T-helper 2 cell treated with Interferon-gamma antibody and Interleukin-4, amounts not matched to agents 5 μg/mL and 100 μg/mL, for 36 hours (primary cell): ENCODE results near the gene TFE3.

Experiments
- DNase-seq: peaks from one replicate; pipeline ENCODE4 v3.0.0; 2021; ENCODE audit warnings: low spot score
- H3K27ac Mint-ChIP-seq: one replicate; pipeline ENCODE4 v1.8.0; 2021; ENCODE audit warnings: mild to moderate bottlenecking, mixed read lengths
- H3K27me3 Mint-ChIP-seq: one replicate; pipeline ENCODE4 v1.8.0; 2021; ENCODE audit warnings: low read depth, mixed read lengths
- H3K36me3 Mint-ChIP-seq: one replicate; pipeline ENCODE4 v1.8.0; 2021; ENCODE audit warnings: low read depth, mixed read lengths
- H3K4me1 Mint-ChIP-seq: one replicate; pipeline ENCODE4 v1.8.0; 2021; ENCODE audit warnings: low read depth, mixed read lengths
- H3K4me3 Mint-ChIP-seq: one replicate; pipeline ENCODE4 v1.8.0; 2022; ENCODE audit warnings: mild to moderate bottlenecking, moderate library complexity, mixed read lengths
- H3K9me3 Mint-ChIP-seq: one replicate; pipeline ENCODE4 v1.8.0; 2021; ENCODE audit warnings: mixed read lengths

The TFE3 gene

GRCh38 chrX:49067285-49068120, 24.3 kb upstream of the TFE3 start:
- no peaks in the 10 kb centered on the region for H3K36me3 Mint-ChIP-seq
- H3K27me3 Mint-ChIP-seq, result no peaks in the 10 kb centered on the region

GRCh38 chrX:49066690-49067089, 23.5 kb upstream of the TFE3 start:
- Mint-ChIP-seq H3K36me3 (no peaks in the 10 kb centered on the region), H3K9me3 (no peaks in the 10 kb centered on the region), H3K4me1 (no peaks in the 10 kb centered on the region), H3K4me3 (no peak overlapping the region), H3K27me3 (no peaks in the 10 kb centered on the region), H3K27ac (no peak overlapping the region)
- DNase-seq, result no peak

More at GRCh38 chrX:49067285-49068120, 24.3 kb upstream of the TFE3 start:
- no peak for DNase-seq
- H3K4me3 Mint-ChIP-seq, result no peak overlapping the region
- peaks cover 2% of the 10 kb centered on the region for H3K4me1 Mint-ChIP-seq
- H3K9me3 Mint-ChIP-seq, result no peaks in the 10 kb centered on the region
- no peak overlapping the region for H3K27ac Mint-ChIP-seq

GRCh38 chrX:49066278-49066677, 23.1 kb upstream of the TFE3 start:
- Mint-ChIP-seq H3K27me3 (no peaks in the 10 kb centered on the region), H3K9me3 (no peaks in the 10 kb centered on the region), H3K36me3 (no peaks in the 10 kb centered on the region)

GRCh38 chrX:49064735-49065134, 21.6 kb upstream of the TFE3 start:
- no peak for DNase-seq
- Mint-ChIP-seq H3K36me3 (no peaks in the 10 kb centered on the region), H3K4me3 (no peak overlapping the region), H3K27ac (no peak overlapping the region), H3K27me3 (no peaks in the 10 kb centered on the region), H3K9me3 (no peaks in the 10 kb centered on the region), H3K4me1 (no peaks in the 10 kb centered on the region)

More at GRCh38 chrX:49066278-49066677, 23.1 kb upstream of the TFE3 start:
- H3K27ac Mint-ChIP-seq, result no peak overlapping the region
- no peaks in the 10 kb centered on the region for H3K4me1 Mint-ChIP-seq
- no peak overlapping the region for H3K4me3 Mint-ChIP-seq
- DNase-seq, result no peak

- DNase-seq, result no peak
- Mint-ChIP-seq H3K27me3 (no peaks in the 10 kb centered on the region), H3K4me1 (no peaks in the 10 kb centered on the region), H3K36me3 (no peaks in the 10 kb centered on the region), H3K4me3 (no peak overlapping the region), H3K9me3 (no peaks in the 10 kb centered on the region), H3K27ac (no peak overlapping the region)
These were observed 21.1 kb upstream of the TFE3 start for GRCh38 chrX:49064303-49064702.

- Mint-ChIP-seq H3K4me3 (no peak overlapping the region), H3K4me1 (no peaks in the 10 kb centered on the region), H3K27ac (no peak overlapping the region), H3K36me3 (no peaks in the 10 kb centered on the region), H3K9me3 (no peaks in the 10 kb centered on the region), H3K27me3 (no peaks in the 10 kb centered on the region)
- DNase-seq, result no peak
These were observed 20.6 kb upstream of the TFE3 start for GRCh38 chrX:49063715-49064114.

GRCh38 chrX:49061916-49062315, 18.8 kb upstream of the TFE3 start:
- Mint-ChIP-seq H3K4me1 (no peaks in the 10 kb centered on the region), H3K27me3 (no peaks in the 10 kb centered on the region), H3K27ac (no peak overlapping the region), H3K9me3 (no peaks in the 10 kb centered on the region), H3K36me3 (no peaks in the 10 kb centered on the region), H3K4me3 (no peak overlapping the region)
- no peak for DNase-seq

- no peak overlapping the region for H3K4me3 Mint-ChIP-seq
- no peak for DNase-seq
- H3K4me1 Mint-ChIP-seq, result no peaks in the 10 kb centered on the region
- no peaks in the 10 kb centered on the region for H3K27me3 Mint-ChIP-seq
- H3K9me3 Mint-ChIP-seq, result no peaks in the 10 kb centered on the region
- H3K27ac Mint-ChIP-seq, result no peak overlapping the region
- H3K36me3 Mint-ChIP-seq, result no peaks in the 10 kb centered on the region
These were observed 18.3 kb upstream of the TFE3 start for GRCh38 chrX:49061490-49061889.

GRCh38 chrX:49060914-49061313, 17.8 kb upstream of the TFE3 start:
- H3K4me1 Mint-ChIP-seq, result no peaks in the 10 kb centered on the region
- H3K27ac Mint-ChIP-seq, result no peak overlapping the region
- no peaks in the 10 kb centered on the region for H3K9me3 Mint-ChIP-seq
- no peaks in the 10 kb centered on the region for H3K36me3 Mint-ChIP-seq
- no peak overlapping the region for H3K4me3 Mint-ChIP-seq
- DNase-seq, result no peak
- no peaks in the 10 kb centered on the region for H3K27me3 Mint-ChIP-seq

- no peak overlapping the region for H3K4me3 Mint-ChIP-seq
- H3K27me3 Mint-ChIP-seq, result no peaks in the 10 kb centered on the region
- H3K9me3 Mint-ChIP-seq, result no peaks in the 10 kb centered on the region
- H3K27ac Mint-ChIP-seq, result no peak overlapping the region
- no peaks in the 10 kb centered on the region for H3K36me3 Mint-ChIP-seq
- peaks cover 4% of the 10 kb centered on the region for H3K4me1 Mint-ChIP-seq
- DNase-seq, result no peak
These were observed 16.5 kb upstream of the TFE3 start for GRCh38 chrX:49059681-49060085.

GRCh38 chrX:49059201-49059600, 16.0 kb upstream of the TFE3 start:
- peaks cover 9% of the 10 kb centered on the region for H3K4me1 Mint-ChIP-seq
- H3K4me3 Mint-ChIP-seq, result no peak overlapping the region
- no peak overlapping the region for H3K27ac Mint-ChIP-seq
- no peaks in the 10 kb centered on the region for H3K36me3 Mint-ChIP-seq
- no peak for DNase-seq
- H3K9me3 Mint-ChIP-seq, result no peaks in the 10 kb centered on the region
- no peaks in the 10 kb centered on the region for H3K27me3 Mint-ChIP-seq

GRCh38 chrX:49058794-49059193, 15.6 kb upstream of the TFE3 start, which contains the start of gene CCDC120:
Gene CCDC120, plus strand, starts transcription at chrX:49058999. Its CDS starts 3,043 bp downstream, at chrX:49062042.
- DNase-seq, result no peak
- Mint-ChIP-seq H3K9me3 (no peaks in the 10 kb centered on the region), H3K4me1 (peaks cover 13% of the 10 kb centered on the region), H3K4me3 (no peak within 1 kb of the TSS), H3K27ac (no peak within 1 kb of the TSS), H3K27me3 (no peaks in the 10 kb centered on the region), H3K36me3 (no peaks in the 10 kb centered on the region)

- Mint-ChIP-seq H3K27ac (peak overlapping the region; percentile 83), H3K9me3 (no peaks in the 10 kb centered on the region)
These were observed 11.1 kb upstream of the TFE3 start for GRCh38 chrX:49054073-49054762.

GRCh38 chrX:49053223-49054072, 10.3 kb upstream of the TFE3 start:
- DNase-seq, result peak; percentile 45
- H3K4me3 Mint-ChIP-seq, result peak overlapping the region; percentile 81
- H3K36me3 Mint-ChIP-seq, result no peaks in the 10 kb centered on the region
- H3K4me1 Mint-ChIP-seq, result peaks cover 21% of the 10 kb centered on the region
- no peaks in the 10 kb centered on the region for H3K27me3 Mint-ChIP-seq
- H3K27ac Mint-ChIP-seq, result peak overlapping the region; percentile 90
- no peaks in the 10 kb centered on the region for H3K9me3 Mint-ChIP-seq

More at GRCh38 chrX:49054073-49054762, 11.1 kb upstream of the TFE3 start:
- DNase-seq, result no peak
- Mint-ChIP-seq H3K36me3 (no peaks in the 10 kb centered on the region), H3K4me3 (peak overlapping the region; percentile 81), H3K4me1 (peaks cover 21% of the 10 kb centered on the region), H3K27me3 (no peaks in the 10 kb centered on the region)
